Measurements from ENCODE around the gene KIR2DL4. TPM values are rescaled to one million over a fixed set of nuclear protein-coding genes. Genes with fewer than 3 reads are reported as not detected.
"Not testable (repeated sequence)": the region's sequence is repeated elsewhere in the genome, so short reads cannot be mapped to it uniquely, and the experiment has no call there.

Gene KIR2DL4
- total and polyA plus RNA-seq, 2 donors = 0.19 TPM; not detected in 1

GRCh38 chr19:54824416-54824815, 21.0 kb downstream of the KIR2DL4 start:
- H3K36me3 ChIP-seq (ENCODE audit: insufficient read depth); DNase-seq (ENCODE audit: extremely low spot score); H3K27ac ChIP-seq (ENCODE audit: low read depth); H3K4me3 ChIP-seq (ENCODE audit: low read depth, low read length); H3K4me1 ChIP-seq (ENCODE audit: insufficient read depth): not testable (repeated sequence)
- WGBS = 68% methylated on average over 4 of the region's 4 CpGs

GRCh38 chr19:54825326-54825725, 21.9 kb downstream of the KIR2DL4 start:
- H3K27ac ChIP-seq (ENCODE audit: low read depth); DNase-seq (ENCODE audit: extremely low spot score); H3K36me3 ChIP-seq (ENCODE audit: insufficient read depth); H3K4me1 ChIP-seq (ENCODE audit: insufficient read depth); H3K4me3 ChIP-seq (ENCODE audit: low read depth, low read length): not testable (repeated sequence)
- 74% methylated on average over 7 of the region's 7 CpGs for WGBS

- H3K36me3 ChIP-seq (ENCODE audit: insufficient read depth); H3K27ac ChIP-seq (ENCODE audit: low read depth); DNase-seq (ENCODE audit: extremely low spot score); H3K4me3 ChIP-seq (ENCODE audit: low read depth, low read length); H3K4me1 ChIP-seq (ENCODE audit: insufficient read depth): not testable (repeated sequence)
- WGBS = 72% methylated on average over 7 of the region's 8 CpGs
Measured at GRCh38 chr19:54828064-54828463, 24.7 kb downstream of the KIR2DL4 start.

GRCh38 chr19:54832496-54832895, 29.1 kb downstream of the KIR2DL4 start, which contains the start of gene KIR2DS4:
Gene KIR2DS4, plus strand, starts transcription at chr19:54832676.
- not testable (repeated sequence) for H3K36me3 ChIP-seq (ENCODE audit: insufficient read depth); DNase-seq (ENCODE audit: extremely low spot score); H3K4me1 ChIP-seq (ENCODE audit: insufficient read depth); H3K4me3 ChIP-seq (ENCODE audit: low read depth, low read length); H3K27ac ChIP-seq (ENCODE audit: low read depth)
- WGBS = 88% methylated on average over 14 of the region's 14 CpGs

GRCh38 chr19:54835126-54835525, 31.7 kb downstream of the KIR2DL4 start:
- not testable (repeated sequence) for DNase-seq (ENCODE audit: extremely low spot score); H3K4me3 ChIP-seq (ENCODE audit: low read depth, low read length); H3K4me1 ChIP-seq (ENCODE audit: insufficient read depth); H3K27ac ChIP-seq (ENCODE audit: low read depth); H3K36me3 ChIP-seq (ENCODE audit: insufficient read depth)
- WGBS = 70% methylated on average over 5 of the region's 5 CpGs

GRCh38 chr19:54837522-54837921, 34.1 kb downstream of the KIR2DL4 start:
- H3K4me1 ChIP-seq (ENCODE audit: insufficient read depth); H3K36me3 ChIP-seq (ENCODE audit: insufficient read depth); H3K4me3 ChIP-seq (ENCODE audit: low read depth, low read length); DNase-seq (ENCODE audit: extremely low spot score); H3K27ac ChIP-seq (ENCODE audit: low read depth): not testable (repeated sequence)
- WGBS = 66% methylated on average over 2 of the region's 2 CpGs

GRCh38 chr19:54843171-54843570, 39.8 kb downstream of the KIR2DL4 start:
- 63% methylated on average over 8 of the region's 8 CpGs for WGBS
- H3K4me3 ChIP-seq (ENCODE audit: low read depth, low read length); DNase-seq (ENCODE audit: extremely low spot score); H3K4me1 ChIP-seq (ENCODE audit: insufficient read depth); H3K36me3 ChIP-seq (ENCODE audit: insufficient read depth); H3K27ac ChIP-seq (ENCODE audit: low read depth): not testable (repeated sequence)

- 89% methylated on average over 16 of the region's 16 CpGs for WGBS
- H3K36me3 ChIP-seq (ENCODE audit: insufficient read depth); DNase-seq (ENCODE audit: extremely low spot score); H3K4me1 ChIP-seq (ENCODE audit: insufficient read depth); H3K4me3 ChIP-seq (ENCODE audit: low read depth, low read length); H3K27ac ChIP-seq (ENCODE audit: low read depth): not testable (repeated sequence)
Measured at GRCh38 chr19:54850061-54850640, 46.7 kb downstream of the KIR2DL4 start, which contains the start of gene KIR3DL2. Gene KIR3DL2, plus strand, starts transcription at chr19:54850443. Its CDS starts 33 bp downstream, at chr19:54850476.

GRCh38 chr19:54850930-54851329, 47.5 kb downstream of the KIR2DL4 start:
- 65% methylated on average over 2 of the region's 2 CpGs for whole genome bisulfite sequencing

GRCh38 chr19:54851353-54851752, 47.9 kb downstream of the KIR2DL4 start:
- H3K36me3 ChIP-seq (ENCODE audit: insufficient read depth) = no peaks in the 10 kb centered on the region
- H3K27ac ChIP-seq (ENCODE audit: low read depth) = no peak overlapping the region
- H3K4me1 ChIP-seq (ENCODE audit: insufficient read depth) = no peaks in the 10 kb centered on the region
- H3K4me3 ChIP-seq (ENCODE audit: low read depth, low read length) = no peak overlapping the region
- WGBS = 86% methylated on average over 7 of the region's 7 CpGs
- no peak for DNase-seq (ENCODE audit: extremely low spot score)

More at GRCh38 chr19:54850930-54851329, 47.5 kb downstream of the KIR2DL4 start:
- Histone ChIP-seq H3K4me1 (ENCODE audit: insufficient read depth) (no peaks in the 10 kb centered on the region), H3K36me3 (ENCODE audit: insufficient read depth) (no peaks in the 10 kb centered on the region), H3K4me3 (ENCODE audit: low read depth, low read length) (no peak overlapping the region), H3K27ac (ENCODE audit: low read depth) (no peak overlapping the region)
- DNase-seq (ENCODE audit: extremely low spot score) = no peak

- 62% methylated on average over 1 of the region's 1 CpG for WGBS
- not testable (repeated sequence) for DNase-seq (ENCODE audit: extremely low spot score); H3K4me1 ChIP-seq (ENCODE audit: insufficient read depth); H3K27ac ChIP-seq (ENCODE audit: low read depth); H3K4me3 ChIP-seq (ENCODE audit: low read depth, low read length); H3K36me3 ChIP-seq (ENCODE audit: insufficient read depth)
Measured at GRCh38 chr19:54855241-54855640, 51.8 kb downstream of the KIR2DL4 start.

- WGBS = 62% methylated on average over 3 of the region's 3 CpGs
- not testable (repeated sequence) for H3K4me1 ChIP-seq (ENCODE audit: insufficient read depth); DNase-seq (ENCODE audit: extremely low spot score); H3K36me3 ChIP-seq (ENCODE audit: insufficient read depth); H3K27ac ChIP-seq (ENCODE audit: low read depth); H3K4me3 ChIP-seq (ENCODE audit: low read depth, low read length)
Measured at GRCh38 chr19:54858476-54858875, 55.1 kb downstream of the KIR2DL4 start.

- H3K4me1 ChIP-seq (ENCODE audit: insufficient read depth); H3K36me3 ChIP-seq (ENCODE audit: insufficient read depth); DNase-seq (ENCODE audit: extremely low spot score); H3K4me3 ChIP-seq (ENCODE audit: low read depth, low read length); H3K27ac ChIP-seq (ENCODE audit: low read depth): not testable (repeated sequence)
- 79% methylated on average over 7 of the region's 7 CpGs for WGBS
Measured at GRCh38 chr19:54859421-54859820, 56.0 kb downstream of the KIR2DL4 start.

GRCh38 chr19:54863459-54863858, 60.0 kb downstream of the KIR2DL4 start:
- H3K36me3 ChIP-seq (ENCODE audit: insufficient read depth); H3K4me3 ChIP-seq (ENCODE audit: low read depth, low read length); DNase-seq (ENCODE audit: extremely low spot score); H3K4me1 ChIP-seq (ENCODE audit: insufficient read depth); H3K27ac ChIP-seq (ENCODE audit: low read depth): not testable (repeated sequence)
- WGBS = 100% methylated on average over 2 of the region's 3 CpGs

Data from urinary bladder (tissue), 4 donors.